Measurements from ENCODE around the gene TCFL5. TPM values are rescaled to one million over a fixed set of nuclear protein-coding genes. Genes with fewer than 3 reads are reported as not detected.

TCFL5 gene
- total RNA-seq, 1 experiment from 2014 or later: 15.6 TPM

GRCh38 chr20:62896526-62896925 is 34.9 kb upstream of the TCFL5 start:
- DNase-seq (ENCODE audit: low read depth): no peak

- no peak for DNase-seq (ENCODE audit: low read depth)
Measured at GRCh38 chr20:62895539-62895938, 33.9 kb upstream of the TCFL5 start.

GRCh38 chr20:62894261-62894660 is 32.6 kb upstream of the TCFL5 start:
- DNase-seq (ENCODE audit: low read depth): no peak

GRCh38 chr20:62893700-62894099 is 32.1 kb upstream of the TCFL5 start:
- no peak for DNase-seq (ENCODE audit: low read depth)

- DNase-seq (ENCODE audit: low read depth): no peak
Measured at GRCh38 chr20:62892348-62893304, 31.0 kb upstream of the TCFL5 start.

- DNase-seq (ENCODE audit: low read depth): peak; percentile 27
Measured at GRCh38 chr20:62891111-62891510, 29.5 kb upstream of the TCFL5 start.

GRCh38 chr20:62890444-62890843 is 28.8 kb upstream of the TCFL5 start:
- DNase-seq (ENCODE audit: low read depth): no peak

GRCh38 chr20:62889871-62890270 is 28.2 kb upstream of the TCFL5 start:
- DNase-seq (ENCODE audit: low read depth): no peak

GRCh38 chr20:62889411-62889810 is 27.8 kb upstream of the TCFL5 start:
- no peak for DNase-seq (ENCODE audit: low read depth)

- DNase-seq (ENCODE audit: low read depth): no peak
Measured at GRCh38 chr20:62888910-62889309, 27.3 kb upstream of the TCFL5 start.

- no peak for DNase-seq (ENCODE audit: low read depth)
Measured at GRCh38 chr20:62888406-62888805, 26.8 kb upstream of the TCFL5 start.

- DNase-seq (ENCODE audit: low read depth): no peak
Measured at GRCh38 chr20:62887860-62888239, 26.2 kb upstream of the TCFL5 start.

GRCh38 chr20:62887152-62887859 is 25.7 kb upstream of the TCFL5 start:
- peak; percentile 92 for DNase-seq (ENCODE audit: low read depth)

GRCh38 chr20:62886709-62887058 is 25.1 kb upstream of the TCFL5 start:
- no peak for DNase-seq (ENCODE audit: low read depth)

- DNase-seq (ENCODE audit: low read depth): no peak
Measured at GRCh38 chr20:62885896-62886708, 24.5 kb upstream of the TCFL5 start.

- DNase-seq (ENCODE audit: low read depth): no peak
Measured at GRCh38 chr20:62885046-62885895, 23.6 kb upstream of the TCFL5 start.

- no peak for DNase-seq (ENCODE audit: low read depth)
Measured at GRCh38 chr20:62884556-62884955, 22.9 kb upstream of the TCFL5 start.

GRCh38 chr20:62882426-62882825 is 20.8 kb upstream of the TCFL5 start:
- DNase-seq (ENCODE audit: low read depth): no peak

- no peak for DNase-seq (ENCODE audit: low read depth)
Measured at GRCh38 chr20:62881662-62882395, 20.2 kb upstream of the TCFL5 start.

GRCh38 chr20:62880935-62881661 is 19.5 kb upstream of the TCFL5 start:
- DNase-seq (ENCODE audit: low read depth): no peak

All from LHCN-M2 (cell line).